HG03521 (cell line): ENCODE data around the gene AFG3L2.

Experiments used
- ATAC-seq: cut with Tn5 transposase; IDR thresholded peaks from one replicate; pipeline ENCODE4 v1.9.1; 2021; ENCODE audit warnings: mild to moderate bottlenecking, moderate library complexity; ENCODE audit not compliant: unreplicated experiment

Gene AFG3L2

DNA sequence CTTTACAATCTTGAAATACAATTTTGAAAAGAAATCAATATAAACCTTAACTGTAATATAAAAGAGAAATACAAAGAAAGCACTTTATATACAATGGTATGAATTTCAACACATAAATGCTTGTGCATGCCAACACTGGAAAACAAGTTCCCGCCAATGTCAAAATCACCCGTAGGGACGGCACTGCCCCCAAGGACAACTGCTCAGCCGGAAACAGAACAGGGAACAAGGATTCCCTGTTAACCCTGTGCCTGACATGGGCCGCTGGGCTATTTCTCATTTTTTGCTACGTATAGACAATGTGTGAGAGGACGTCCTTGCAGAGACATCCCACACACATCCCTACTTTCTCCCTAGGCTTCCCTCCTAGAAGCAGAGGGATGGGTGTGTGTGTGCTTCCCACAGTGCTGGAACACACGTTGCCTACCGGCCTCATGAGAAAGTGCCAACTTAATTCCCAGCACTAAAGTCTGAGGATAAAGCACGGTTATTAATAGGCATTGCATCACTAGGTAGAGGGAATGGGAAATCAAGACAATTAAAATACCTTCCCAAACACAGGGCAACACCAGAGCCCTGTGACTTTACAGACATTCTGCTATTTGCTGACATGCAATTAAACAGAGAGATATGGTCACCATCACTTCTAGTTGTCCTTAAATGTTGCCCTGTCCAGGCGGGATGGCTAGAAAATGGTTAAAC is 14.4 kb downstream of the AFG3L2 start:
- no peak for ATAC-seq

DNA sequence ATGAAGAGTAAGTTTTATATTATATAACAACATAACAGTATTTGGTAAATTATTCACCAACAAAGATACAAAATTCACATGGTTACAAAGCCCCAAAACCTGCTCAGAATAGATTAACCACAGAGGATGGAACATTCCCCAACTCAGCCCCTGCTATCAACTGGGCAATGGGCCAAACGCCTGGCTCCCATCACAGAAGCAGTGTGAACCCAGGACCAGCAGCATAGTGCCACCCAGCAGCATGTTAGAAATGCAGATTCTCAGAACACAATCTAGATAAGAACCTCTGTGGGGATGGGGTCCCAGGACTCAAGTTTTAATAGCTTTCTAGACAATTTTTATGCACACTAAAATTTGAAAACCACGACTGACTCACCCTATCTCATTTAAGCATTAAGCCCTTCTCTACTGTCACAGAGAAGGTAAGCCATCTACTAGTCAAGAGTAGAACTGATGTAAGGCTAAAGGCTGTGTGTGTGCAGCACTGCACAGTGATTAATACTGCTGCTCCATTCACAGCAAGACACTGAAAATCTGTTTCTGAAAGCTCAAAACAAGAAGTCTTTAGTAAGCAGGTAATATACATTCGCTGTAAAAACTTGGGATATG is 15.2 kb downstream of the AFG3L2 start:
- no peak for ATAC-seq

DNA sequence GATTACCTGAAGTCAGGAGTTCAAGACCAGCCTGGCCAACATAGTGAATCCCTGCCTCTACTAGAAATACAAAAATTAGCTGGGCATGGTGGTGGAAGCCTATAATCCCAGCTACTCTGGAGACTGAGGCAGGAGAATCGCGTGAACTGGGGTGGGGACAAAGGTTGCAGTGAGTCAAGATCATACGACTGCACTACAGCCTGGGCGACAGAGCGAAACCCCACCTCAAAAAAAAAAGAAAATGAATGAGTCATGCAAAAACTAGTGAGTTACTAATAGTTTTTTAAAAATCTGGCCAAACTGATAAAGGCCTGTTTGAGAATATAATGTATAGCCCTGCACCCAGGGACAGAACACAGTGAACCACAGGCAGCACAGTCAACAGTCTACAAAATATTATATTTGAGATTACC is 17.5 kb downstream of the AFG3L2 start:
- no peak for ATAC-seq

DNA sequence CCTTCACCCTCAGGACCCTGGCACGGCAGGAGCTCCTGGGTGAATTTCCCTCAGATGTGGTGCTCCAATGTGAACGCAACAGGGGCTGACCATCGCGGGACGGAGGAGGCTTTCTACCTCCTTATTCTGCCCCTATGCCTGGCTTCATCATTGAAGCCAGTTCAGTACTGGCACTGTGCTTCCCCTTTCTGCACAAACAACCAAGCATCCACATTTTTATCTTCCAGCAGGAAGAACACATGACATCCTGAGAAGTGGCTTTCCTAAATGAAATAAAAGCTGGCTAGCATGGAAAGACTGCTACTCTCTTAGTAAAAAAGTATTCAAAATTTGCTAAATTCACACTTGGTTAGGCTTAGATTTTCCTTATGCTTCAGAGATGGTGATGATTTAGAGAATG is 24.8 kb downstream of the AFG3L2 start:
- ATAC-seq = no peak

DNA sequence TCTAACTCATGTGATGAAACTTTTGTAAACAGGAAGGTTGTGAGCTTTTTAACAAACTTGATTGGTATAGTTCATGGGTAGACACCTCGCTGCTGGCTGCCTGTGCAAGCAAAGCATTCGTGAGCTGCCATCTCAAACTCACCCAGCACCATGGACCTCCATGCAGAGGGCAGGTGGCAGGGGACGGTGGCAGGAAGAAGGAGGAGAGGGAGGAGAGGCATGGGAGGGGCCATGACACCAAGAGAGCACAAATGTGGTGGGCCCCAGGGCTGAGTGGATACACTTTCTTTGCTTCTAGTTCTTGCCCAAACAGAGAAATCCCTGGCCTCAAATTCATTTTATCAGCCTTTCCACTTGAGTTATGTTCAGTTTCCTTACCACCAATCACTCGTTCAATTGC is 29.1 kb downstream of the AFG3L2 start:
- ATAC-seq = no peak

DNA sequence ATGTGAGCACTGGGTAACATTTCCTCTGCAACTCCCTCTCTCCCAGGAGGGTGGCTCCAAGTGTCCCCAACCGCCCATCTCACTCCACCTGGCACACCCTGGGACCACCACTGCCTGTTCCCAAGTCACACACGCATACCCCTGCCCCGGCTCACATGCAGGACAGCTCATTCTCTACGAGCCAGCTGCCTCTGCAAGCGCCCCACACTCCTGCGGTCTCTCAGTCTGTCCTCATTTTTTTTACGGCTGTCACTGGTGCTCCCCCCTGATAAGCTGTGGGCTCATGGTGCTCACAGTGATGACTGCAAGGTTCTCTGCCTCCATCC is 30.8 kb downstream of the AFG3L2 start:
- ATAC-seq = no peak

DNA sequence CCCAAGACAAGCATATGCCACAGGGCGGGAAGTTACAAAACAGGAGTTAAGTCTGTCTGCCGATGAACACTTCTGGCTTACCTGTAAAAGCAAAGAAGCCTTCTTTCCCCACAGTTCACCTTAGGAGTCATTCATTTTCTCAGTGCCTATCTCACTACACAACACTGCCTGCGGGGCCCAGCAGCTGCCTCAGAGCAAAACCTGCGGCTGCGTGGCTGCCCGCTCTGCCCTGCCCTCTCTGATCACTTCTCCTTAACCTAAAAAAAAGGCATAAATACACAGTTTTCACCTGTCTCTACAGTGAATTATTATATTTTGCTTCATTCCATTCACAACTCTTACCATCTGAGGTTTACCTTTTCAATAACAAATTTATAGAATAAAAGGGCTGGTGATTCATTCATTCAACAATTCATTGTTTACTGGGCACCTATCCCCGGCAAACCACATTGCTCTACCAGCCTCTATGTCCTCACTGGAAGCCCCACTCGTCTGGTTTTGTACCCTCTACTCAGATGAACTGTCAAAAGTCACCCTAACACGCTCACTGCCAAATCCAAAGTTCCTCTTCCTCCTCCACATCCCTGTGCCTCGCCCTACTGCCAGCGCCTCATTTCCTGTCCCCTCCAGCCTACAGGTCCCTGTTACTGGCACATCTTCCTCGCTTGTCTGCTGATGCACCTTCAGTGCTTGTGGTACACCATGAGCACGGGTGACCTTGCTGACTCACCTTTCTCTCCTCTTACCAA is 31.4 kb downstream of the AFG3L2 start:
- ATAC-seq = no peak

DNA sequence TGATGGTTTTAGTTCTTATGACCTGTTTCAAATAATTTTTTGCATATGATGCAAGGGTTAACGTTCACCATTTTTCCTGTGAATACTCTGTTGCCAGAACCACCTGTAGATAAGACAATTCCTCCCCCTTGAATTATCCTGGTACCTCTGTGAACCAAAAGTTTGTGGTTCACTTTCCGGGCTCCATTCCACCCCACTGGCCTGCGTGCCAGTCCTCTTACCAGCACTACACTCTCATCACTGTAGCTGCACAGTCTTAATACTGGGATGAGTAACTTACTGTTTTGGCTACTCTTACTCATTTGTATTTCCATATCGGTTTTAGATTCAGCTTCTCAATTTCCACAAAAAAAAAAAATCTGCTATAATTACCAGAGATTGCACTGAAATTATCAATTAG is 34.4 kb downstream of the AFG3L2 start:
- no peak for ATAC-seq

DNA sequence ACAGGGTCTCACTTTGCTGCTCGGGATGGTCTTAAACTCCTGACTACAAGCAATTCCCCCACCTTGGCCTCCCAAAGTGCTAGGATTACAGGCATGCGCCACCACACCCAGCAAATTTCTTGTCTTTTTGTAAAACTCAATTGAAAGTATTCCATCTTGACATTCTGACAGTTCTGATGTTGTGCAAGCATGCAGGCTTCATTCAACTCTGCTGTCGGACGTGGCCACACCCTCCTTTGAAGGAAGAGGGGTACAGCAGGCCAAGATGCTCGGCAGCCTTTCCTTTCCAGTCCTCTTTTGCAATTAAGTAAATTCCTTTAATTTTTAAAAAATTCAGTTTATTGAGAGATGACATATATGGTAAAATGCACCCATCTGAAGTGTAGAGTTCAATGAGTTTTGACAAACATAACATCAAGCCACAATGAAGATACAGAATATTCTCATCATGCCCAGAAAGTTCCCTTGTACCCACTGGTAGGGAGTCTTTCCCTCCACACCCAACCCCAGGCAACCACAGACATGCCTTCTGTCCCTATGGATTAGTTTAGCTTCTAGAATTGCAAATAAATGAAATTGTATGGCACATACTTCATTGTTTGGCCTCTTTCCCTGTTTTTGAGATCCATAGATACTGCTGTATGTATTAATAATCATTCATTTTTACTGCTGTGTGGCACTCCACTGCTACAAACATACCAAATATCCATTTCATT is 35.9 kb downstream of the AFG3L2 start:
- no peak for ATAC-seq

DNA sequence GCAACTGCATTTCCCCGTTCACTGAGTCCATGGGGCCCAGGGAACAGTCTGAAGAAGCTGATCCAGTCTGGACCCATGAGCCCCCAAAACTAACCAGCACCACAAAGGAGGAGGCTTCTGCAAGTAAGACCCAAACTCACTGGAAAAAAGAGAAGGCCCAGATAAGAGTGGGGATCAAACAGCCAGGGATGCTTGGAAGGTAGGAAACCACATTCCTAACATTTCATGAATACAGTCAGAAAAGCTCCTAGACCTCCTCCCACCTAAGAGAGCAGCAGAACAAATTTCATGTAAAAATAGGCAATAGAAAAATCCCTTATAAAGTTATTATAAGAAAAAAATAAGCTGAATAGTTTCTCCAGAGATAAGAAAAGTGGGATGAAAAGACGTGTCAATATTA is 38.6 kb downstream of the AFG3L2 start:
- no peak for ATAC-seq

DNA sequence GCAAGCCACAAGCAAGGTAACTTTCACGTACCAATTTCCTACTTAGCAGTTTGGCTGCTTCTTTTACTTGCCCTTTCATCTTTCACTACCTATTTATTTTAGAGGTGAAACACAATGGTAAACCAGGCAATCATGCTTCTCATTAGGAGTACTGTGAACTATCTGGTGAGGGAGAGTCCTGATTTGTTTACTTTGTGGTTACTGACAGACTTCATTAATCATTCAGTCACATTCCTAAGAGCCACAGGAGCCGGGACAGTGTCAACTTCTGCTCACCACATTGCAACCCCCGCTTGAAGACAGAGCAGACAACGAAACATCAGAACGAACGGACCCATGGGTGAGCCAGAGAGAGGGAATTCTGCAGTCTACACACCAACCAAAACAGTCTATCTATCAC is 40.1 kb downstream of the AFG3L2 start:
- ATAC-seq = no peak

DNA sequence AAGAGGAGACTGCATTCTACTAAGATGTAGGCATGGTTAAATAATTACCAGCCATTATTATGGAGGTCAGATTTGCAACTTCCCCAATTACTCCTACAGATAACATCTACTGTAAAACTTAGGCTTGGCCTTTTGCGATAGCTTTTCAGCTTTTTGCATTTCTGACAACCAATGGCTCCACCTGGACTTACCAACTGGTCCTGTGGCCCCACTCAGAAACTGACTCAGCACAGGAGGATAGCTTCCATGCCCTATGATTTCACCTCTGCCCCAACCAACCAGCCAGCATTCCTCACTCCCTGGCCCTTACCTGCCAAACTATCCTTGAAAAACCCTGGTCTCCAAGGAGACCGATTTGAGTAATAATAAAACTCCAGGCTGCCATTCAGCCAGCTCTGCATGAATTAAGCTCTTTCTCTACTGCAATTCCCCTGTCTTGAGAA is 40.8 kb downstream of the AFG3L2 start:
- no peak for ATAC-seq

DNA sequence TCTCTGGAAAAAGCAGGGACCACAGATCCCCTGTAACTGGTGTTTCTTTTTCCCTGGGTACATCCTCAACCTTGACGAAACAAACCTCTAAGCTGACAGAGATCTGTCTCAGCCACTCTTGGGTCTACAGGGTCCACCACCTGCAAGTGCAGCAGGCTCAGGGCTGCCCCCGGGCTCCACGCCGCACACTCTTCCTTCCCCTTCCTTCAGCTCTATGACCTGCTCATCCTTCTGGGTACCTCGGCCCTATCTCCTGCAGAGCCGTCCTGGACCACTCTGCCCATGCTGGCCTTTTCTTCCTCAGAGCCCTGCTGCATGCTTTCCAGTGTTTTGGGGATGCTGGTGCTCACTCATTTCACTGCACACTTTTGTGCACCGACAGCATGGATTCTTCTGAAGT is 41.5 kb downstream of the AFG3L2 start:
- no peak for ATAC-seq

DNA sequence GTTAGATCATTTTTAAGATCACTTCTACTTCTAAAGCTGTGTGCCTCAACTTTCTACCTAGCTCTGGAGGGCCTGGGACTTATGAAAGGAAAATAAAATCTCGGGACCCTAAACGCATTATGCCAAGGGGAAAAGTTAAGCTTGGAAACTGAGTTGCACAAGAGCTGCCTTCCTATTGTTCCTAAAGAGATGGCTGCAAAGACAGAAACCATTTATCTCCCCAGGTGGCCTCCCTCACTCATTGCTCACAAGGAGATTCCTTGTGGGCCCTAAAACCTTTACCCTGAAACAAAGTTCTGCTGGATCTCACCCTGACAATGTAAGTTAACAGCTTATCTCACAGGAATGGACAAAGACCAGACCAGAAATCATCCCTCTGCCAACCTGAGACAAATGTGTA is 42.2 kb downstream of the AFG3L2 start:
- no peak for ATAC-seq

DNA sequence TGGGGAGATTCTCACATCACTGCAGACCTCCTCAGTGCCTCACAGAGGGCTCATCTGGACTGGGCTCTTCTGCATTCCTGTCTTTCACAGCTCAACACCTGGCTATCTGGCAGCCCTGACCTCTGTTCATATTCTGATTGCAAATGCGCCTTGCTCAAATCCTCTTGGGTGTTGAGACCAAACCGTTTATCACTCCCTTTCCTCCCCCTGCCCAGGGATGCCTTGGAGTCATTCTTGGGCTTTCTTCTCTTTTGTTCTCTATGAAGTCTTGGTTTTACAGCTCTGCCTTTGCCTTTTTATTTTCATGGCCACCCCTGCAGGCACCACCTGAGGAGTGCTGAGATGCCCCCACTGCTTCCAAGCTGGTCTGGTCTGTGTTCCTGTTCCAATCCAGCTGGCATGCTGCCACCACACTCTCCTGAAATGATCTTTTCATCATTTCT is 42.6 kb downstream of the AFG3L2 start:
- ATAC-seq = no peak

DNA sequence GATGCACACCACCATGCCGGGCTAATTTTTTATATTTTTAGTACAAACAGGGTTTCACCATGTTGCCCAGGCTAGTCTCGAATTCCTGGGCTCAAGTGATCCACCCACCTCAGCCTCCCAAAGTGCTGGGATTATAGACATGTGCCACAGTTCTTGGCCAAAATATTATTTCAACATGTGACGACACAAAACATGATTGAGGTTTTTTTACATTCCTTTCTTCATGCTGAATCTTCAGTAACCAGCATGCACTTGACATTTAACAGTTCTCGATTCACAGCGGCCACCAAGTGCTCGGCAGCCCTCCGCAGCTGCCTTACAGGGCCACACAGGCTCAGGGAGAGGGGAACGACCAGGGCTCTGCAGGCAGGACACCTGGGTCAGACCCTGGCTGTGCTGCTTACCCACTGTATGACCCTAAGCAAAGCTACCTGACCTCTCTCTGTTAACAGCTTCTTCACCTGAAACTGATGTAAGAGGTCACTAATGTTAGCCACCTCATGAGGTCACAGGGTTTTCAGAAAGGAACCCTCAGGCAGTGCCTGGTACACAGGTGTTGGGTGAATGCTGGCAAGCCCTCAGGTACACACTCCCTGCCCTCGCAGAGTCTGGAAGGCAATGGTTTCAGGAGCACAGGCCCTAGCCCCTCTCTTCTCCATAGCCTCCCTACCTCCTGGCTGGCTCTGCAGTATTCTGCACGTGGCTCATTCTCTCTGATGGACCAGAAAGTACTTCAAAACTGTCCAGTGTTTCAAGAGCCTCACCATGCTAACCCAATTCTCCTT is 43.3 kb downstream of the AFG3L2 start:
- ATAC-seq = no peak

DNA sequence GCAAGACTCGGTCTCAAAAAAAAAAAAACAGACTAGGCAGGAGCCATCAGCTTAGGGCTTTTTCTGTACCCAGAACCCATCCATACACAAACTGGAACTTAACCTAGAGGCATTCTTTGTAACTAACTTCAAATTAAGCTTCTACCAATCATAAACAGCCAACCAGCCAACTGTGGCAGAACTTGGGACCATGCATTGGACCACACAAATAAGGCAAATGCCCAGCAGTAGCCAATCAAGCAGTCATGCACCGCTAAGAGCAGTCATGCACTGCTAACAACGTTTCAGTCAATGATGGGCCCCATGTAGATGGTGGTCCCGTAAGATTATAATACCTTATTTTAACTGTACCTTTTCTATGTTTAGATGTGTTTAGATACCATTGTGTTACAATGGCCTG is 46.3 kb downstream of the AFG3L2 start:
- ATAC-seq = no peak

DNA sequence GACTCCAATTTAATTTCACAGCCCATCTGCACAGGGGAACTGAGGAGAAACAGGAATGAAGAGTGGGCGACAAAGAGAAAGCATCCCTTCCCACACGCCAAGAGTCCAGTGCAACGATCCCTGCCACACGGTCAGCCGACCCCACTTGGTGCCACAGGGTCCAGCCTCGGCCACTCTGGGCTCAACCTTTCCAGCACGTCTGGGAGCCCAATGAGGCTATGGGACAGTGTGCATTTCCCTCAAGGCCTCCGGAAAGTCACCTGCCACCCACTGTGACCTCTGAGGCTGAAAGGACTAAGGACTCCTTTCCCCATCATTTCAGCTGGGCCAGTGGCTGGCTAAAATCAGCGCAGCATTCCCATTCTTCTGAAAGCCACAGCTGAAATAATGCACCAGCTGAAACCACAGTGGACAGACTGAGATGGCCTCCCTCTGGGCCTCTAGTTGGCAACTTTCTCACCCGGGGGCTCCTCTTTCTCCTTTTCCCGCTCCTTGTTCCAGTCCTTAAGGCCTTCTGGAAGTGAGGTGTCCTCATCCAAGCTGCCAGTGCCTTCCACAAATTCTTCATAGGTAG is 47.8 kb downstream of the AFG3L2 start:
- no peak for ATAC-seq

DNA sequence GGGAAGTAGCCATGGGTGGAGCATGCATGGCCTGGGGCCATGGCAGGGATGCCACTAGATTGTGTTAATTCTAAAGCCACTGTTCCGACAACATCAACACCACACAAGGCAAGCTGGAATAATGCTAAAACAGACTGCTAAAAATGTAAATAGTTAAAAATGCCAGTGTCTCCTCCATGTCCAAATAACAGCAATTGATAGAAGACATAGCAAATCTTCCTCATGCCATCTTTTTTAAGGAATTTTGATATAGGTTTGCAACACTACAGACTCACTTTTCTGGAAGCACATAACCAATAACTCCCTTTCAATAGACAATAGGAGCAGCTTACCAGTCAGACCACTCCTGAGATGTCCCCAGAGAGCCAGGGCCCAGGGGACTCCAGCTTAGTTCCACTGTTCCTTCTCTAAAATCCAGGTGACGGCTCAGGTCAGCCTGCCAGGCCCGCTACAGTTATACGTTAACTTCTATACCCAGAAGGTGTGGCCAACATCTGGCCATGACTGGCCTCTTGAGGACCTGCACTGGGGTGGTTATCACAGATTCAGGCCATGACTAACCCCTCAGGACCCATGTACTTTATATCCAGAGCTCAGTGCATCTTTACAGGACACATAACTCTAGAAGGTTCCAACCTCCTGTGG is 48.7 kb downstream of the AFG3L2 start:
- no peak for ATAC-seq
